Measurements from ENCODE around the gene MINDY4.

Gene MINDY4

GRCh38 chr7:30922596-30922995 lies 151.4 kb downstream of the MINDY4 start:
- TF ChIP-seq, protein P1, sequence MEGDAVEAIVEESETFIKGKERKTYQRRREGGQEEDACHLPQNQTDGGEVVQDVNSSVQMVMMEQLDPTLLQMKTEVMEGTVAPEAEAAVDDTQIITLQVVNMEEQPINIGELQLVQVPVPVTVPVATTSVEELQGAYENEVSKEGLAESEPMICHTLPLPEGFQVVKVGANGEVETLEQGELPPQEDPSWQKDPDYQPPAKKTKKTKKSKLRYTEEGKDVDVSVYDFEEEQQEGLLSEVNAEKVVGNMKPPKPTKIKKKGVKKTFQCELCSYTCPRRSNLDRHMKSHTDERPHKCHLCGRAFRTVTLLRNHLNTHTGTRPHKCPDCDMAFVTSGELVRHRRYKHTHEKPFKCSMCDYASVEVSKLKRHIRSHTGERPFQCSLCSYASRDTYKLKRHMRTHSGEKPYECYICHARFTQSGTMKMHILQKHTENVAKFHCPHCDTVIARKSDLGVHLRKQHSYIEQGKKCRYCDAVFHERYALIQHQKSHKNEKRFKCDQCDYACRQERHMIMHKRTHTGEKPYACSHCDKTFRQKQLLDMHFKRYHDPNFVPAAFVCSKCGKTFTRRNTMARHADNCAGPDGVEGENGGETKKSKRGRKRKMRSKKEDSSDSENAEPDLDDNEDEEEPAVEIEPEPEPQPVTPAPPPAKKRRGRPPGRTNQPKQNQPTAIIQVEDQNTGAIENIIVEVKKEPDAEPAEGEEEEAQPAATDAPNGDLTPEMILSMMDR (IDR thresholded peaks at IDR 0.05; ENCODE audit: insufficient read depth, low read depth, low read length, missing control alignments) = no peak
- no peak overlapping the region for H3K4me3 ChIP-seq (ENCODE audit: low read length)
- DNase-seq (ENCODE audit: low read depth) = no peak

- H3K4me3 ChIP-seq (ENCODE audit: low read length) = no peak overlapping the region
- DNase-seq (ENCODE audit: low read depth) = no peak
- TF ChIP-seq, protein P1 (IDR thresholded peaks at IDR 0.05; ENCODE audit: insufficient read depth, low read depth, low read length, missing control alignments) = no peak
These were observed 152.0 kb downstream of the MINDY4 start for GRCh38 chr7:30923009-30923773.

DNA sequence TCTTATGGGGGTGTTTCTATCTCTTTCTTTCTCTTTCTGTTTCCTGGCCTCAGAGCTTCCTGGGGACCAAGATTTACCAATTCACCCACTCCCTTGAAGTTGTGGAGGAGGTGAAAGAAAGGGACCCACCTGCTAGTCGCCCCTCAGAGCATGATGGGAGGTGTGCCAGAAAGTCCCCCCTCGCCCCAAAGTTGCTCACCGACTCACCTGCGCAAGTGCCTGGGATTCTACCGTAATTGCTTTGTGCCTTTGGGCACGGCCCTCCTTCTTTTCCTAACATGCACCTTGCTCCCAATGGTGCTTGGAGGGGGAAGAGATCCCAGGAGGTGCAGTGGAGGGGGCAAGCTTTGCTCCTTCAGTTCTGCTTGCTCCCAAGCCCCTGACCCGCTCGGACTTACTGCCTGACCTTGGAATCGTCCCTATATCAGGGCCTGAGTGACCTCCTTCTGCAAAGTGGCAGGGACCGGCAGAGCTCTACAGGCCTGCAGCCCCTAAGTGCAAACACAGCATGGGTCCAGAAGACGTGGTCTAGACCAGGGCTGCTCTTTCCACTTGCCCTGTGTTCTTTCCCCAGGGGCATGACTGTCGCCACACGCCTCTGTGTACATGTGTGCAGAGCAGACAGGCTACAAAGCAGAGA lies 152.7 kb downstream of the MINDY4 start:
- DNase-seq (ENCODE audit: low read depth) = no peak
- H3K4me3 ChIP-seq (ENCODE audit: low read length) = no peak overlapping the region
- TF ChIP-seq, protein P1 (IDR thresholded peaks at IDR 0.05; ENCODE audit: insufficient read depth, low read depth, low read length, missing control alignments) = no peak

DNA sequence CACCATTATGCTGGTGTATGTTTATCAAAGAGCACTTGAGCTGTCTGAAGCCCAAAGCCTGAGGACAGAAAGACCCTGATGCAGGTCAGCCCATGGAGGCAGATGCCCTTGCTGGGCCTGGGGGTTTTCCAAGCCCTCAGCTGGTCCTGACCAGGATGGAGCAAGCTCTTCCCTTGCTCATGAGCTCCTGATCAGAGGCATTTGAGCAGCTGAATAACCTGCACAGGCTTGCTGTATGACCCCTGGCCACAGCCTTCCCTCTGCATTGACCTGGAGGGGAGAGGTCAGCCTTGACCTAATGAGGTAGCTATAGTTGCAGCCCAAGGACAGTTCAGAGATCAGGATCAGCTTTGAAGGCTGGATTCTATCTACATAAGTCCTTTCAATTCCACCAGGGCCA lies 153.4 kb downstream of the MINDY4 start:
- H3K4me3 ChIP-seq (ENCODE audit: low read length) = no peak overlapping the region
- no peak for DNase-seq (ENCODE audit: low read depth)
- TF ChIP-seq, protein P1 (IDR thresholded peaks at IDR 0.05; ENCODE audit: insufficient read depth, low read depth, low read length, missing control alignments) = no peak

- DNase-seq (ENCODE audit: low read depth) = no peak
- TF ChIP-seq, protein P1 (IDR thresholded peaks at IDR 0.05; ENCODE audit: insufficient read depth, low read depth, low read length, missing control alignments) = no peak
- H3K4me3 ChIP-seq (ENCODE audit: low read length) = no peak overlapping the region
These were observed 153.9 kb downstream of the MINDY4 start for GRCh38 chr7:30925117-30925516.

DNA sequence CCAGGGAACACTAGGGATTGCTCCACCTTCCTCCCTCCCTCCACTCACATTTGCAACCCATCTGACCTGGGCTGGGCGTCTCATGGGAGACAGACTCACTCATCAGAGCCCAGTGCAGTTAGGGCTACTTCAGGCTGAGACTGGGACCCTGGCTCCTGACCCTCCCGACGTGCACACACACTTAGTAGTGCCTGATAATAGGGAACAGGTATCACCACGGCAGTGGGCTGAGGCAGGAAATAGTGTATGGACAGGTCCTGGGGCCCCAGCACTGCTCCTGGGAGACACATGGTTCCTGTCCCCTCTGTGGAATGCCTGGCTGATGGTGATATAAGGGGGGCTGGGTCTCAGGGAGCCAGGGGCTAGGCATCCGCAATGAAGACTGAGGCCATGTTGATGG lies 154.7 kb downstream of the MINDY4 start:
- no peak overlapping the region for H3K4me3 ChIP-seq (ENCODE audit: low read length)
- no peak for DNase-seq (ENCODE audit: low read depth)
- TF ChIP-seq, protein P1 (IDR thresholded peaks at IDR 0.05; ENCODE audit: insufficient read depth, low read depth, low read length, missing control alignments) = no peak
